Measurements from ENCODE around the gene S100A2.
A peak's percentile ranks its signal among the peaks of the same experiment; 100 is the strongest.
"Not testable (repeated sequence)": the region's sequence is repeated elsewhere in the genome, so short reads cannot be mapped to it uniquely, and the experiment has no call there.

The S100A2 gene

GRCh38 chr1:153575497-153575896 lies 9.9 kb upstream of the S100A2 start:
- peaks cover 38% of the 10 kb centered on the region for H3K4me1 ChIP-seq (ENCODE audit: control insufficient read depth, insufficient read depth, low read length, unreplicated experiment)
- H3K27ac ChIP-seq (ENCODE audit: low read depth, low read length); H3K4me3 ChIP-seq (ENCODE audit: low read depth, low read length); H2AFZ ChIP-seq (ENCODE audit: low read length, unreplicated experiment); H3K36me3 ChIP-seq (ENCODE audit: insufficient read depth, low read length); H3K79me2 ChIP-seq (ENCODE audit: control insufficient read depth, insufficient read depth, low read length, unreplicated experiment); H3K27me3 ChIP-seq (ENCODE audit: insufficient read depth, low read length): not testable (repeated sequence)

GRCh38 chr1:153575081-153575491 lies 9.4 kb upstream of the S100A2 start:
- not testable (repeated sequence) for H3K27me3 ChIP-seq (ENCODE audit: insufficient read depth, low read length)

GRCh38 chr1:153573351-153573750 lies 7.7 kb upstream of the S100A2 start:
- Histone ChIP-seq H2AFZ (ENCODE audit: low read length, unreplicated experiment) (peak overlapping the region; percentile 56), H3K27me3 (ENCODE audit: insufficient read depth, low read length) (no peaks in the 10 kb centered on the region), H3K4me3 (ENCODE audit: low read depth, low read length) (peak overlapping the region; percentile 1; the same call in 1 of the 2 replicates), H3K36me3 (ENCODE audit: insufficient read depth, low read length) (no peaks in the 10 kb centered on the region), H3K4me1 (ENCODE audit: control insufficient read depth, insufficient read depth, low read length, unreplicated experiment) (peaks cover 37% of the 10 kb centered on the region), H3K27ac (ENCODE audit: low read depth, low read length) (peak overlapping the region; percentile 95), H3K79me2 (ENCODE audit: control insufficient read depth, insufficient read depth, low read length, unreplicated experiment) (no peaks in the 10 kb centered on the region)

More at GRCh38 chr1:153575081-153575491, 9.4 kb upstream of the S100A2 start:
- not testable (repeated sequence) for H3K4me3 ChIP-seq (ENCODE audit: low read depth, low read length); H3K27ac ChIP-seq (ENCODE audit: low read depth, low read length); H2AFZ ChIP-seq (ENCODE audit: low read length, unreplicated experiment); H3K36me3 ChIP-seq (ENCODE audit: insufficient read depth, low read length); H3K79me2 ChIP-seq (ENCODE audit: control insufficient read depth, insufficient read depth, low read length, unreplicated experiment)
- H3K4me1 ChIP-seq (ENCODE audit: control insufficient read depth, insufficient read depth, low read length, unreplicated experiment): peaks cover 38% of the 10 kb centered on the region

- Histone ChIP-seq H3K4me3 (ENCODE audit: low read depth, low read length) (peak overlapping the region; percentile 1), H3K27ac (ENCODE audit: low read depth, low read length) (peak overlapping the region; percentile 95), H3K36me3 (ENCODE audit: insufficient read depth, low read length) (no peaks in the 10 kb centered on the region), H3K4me1 (ENCODE audit: control insufficient read depth, insufficient read depth, low read length, unreplicated experiment) (peaks cover 37% of the 10 kb centered on the region), H2AFZ (ENCODE audit: low read length, unreplicated experiment) (peak overlapping the region; percentile 26), H3K27me3 (ENCODE audit: insufficient read depth, low read length) (no peaks in the 10 kb centered on the region), H3K79me2 (ENCODE audit: control insufficient read depth, insufficient read depth, low read length, unreplicated experiment) (no peaks in the 10 kb centered on the region)
Measured at GRCh38 chr1:153572569-153573015, 6.9 kb upstream of the S100A2 start.

- Histone ChIP-seq H3K4me1 (ENCODE audit: control insufficient read depth, insufficient read depth, low read length, unreplicated experiment) (peaks cover 44% of the 10 kb centered on the region), H2AFZ (ENCODE audit: low read length, unreplicated experiment) (no peak overlapping the region), H3K27ac (ENCODE audit: low read depth, low read length) (peak overlapping the region; percentile 95), H3K27me3 (ENCODE audit: insufficient read depth, low read length) (no peaks in the 10 kb centered on the region), H3K4me3 (ENCODE audit: low read depth, low read length) (no peak overlapping the region), H3K79me2 (ENCODE audit: control insufficient read depth, insufficient read depth, low read length, unreplicated experiment) (no peaks in the 10 kb centered on the region), H3K36me3 (ENCODE audit: insufficient read depth, low read length) (no peaks in the 10 kb centered on the region)
Measured at GRCh38 chr1:153571706-153572105, 6.1 kb upstream of the S100A2 start.

GRCh38 chr1:153570874-153571273 lies 5.2 kb upstream of the S100A2 start:
- Histone ChIP-seq H3K27me3 (ENCODE audit: insufficient read depth, low read length) (no peaks in the 10 kb centered on the region), H3K27ac (ENCODE audit: low read depth, low read length) (no peak overlapping the region), H3K36me3 (ENCODE audit: insufficient read depth, low read length) (no peaks in the 10 kb centered on the region), H3K4me1 (ENCODE audit: control insufficient read depth, insufficient read depth, low read length, unreplicated experiment) (peaks cover 49% of the 10 kb centered on the region), H2AFZ (ENCODE audit: low read length, unreplicated experiment) (no peak overlapping the region), H3K4me3 (ENCODE audit: low read depth, low read length) (no peak overlapping the region), H3K79me2 (ENCODE audit: control insufficient read depth, insufficient read depth, low read length, unreplicated experiment) (no peaks in the 10 kb centered on the region)

- H3K4me1 ChIP-seq (ENCODE audit: control insufficient read depth, insufficient read depth, low read length, unreplicated experiment): peaks cover 61% of the 10 kb centered on the region
- no peaks in the 10 kb centered on the region for H3K27me3 ChIP-seq (ENCODE audit: insufficient read depth, low read length)
- no peak overlapping the region for H3K27ac ChIP-seq (ENCODE audit: low read depth, low read length)
Measured at GRCh38 chr1:153569465-153569864, 3.8 kb upstream of the S100A2 start.

GRCh38 chr1:153568367-153569099 lies 2.9 kb upstream of the S100A2 start:
- H3K4me3 ChIP-seq (ENCODE audit: low read depth, low read length): no peak overlapping the region

More at GRCh38 chr1:153569465-153569864, 3.8 kb upstream of the S100A2 start:
- Histone ChIP-seq H3K4me3 (ENCODE audit: low read depth, low read length) (no peak overlapping the region), H3K36me3 (ENCODE audit: insufficient read depth, low read length) (no peaks in the 10 kb centered on the region), H3K79me2 (ENCODE audit: control insufficient read depth, insufficient read depth, low read length, unreplicated experiment) (peaks cover 3% of the 10 kb centered on the region), H2AFZ (ENCODE audit: low read length, unreplicated experiment) (no peak overlapping the region)

GRCh38 chr1:153567621-153568366 lies 2.1 kb upstream of the S100A2 start:
- H3K4me3 ChIP-seq (ENCODE audit: low read depth, low read length): no peak overlapping the region

More at GRCh38 chr1:153568367-153569099, 2.9 kb upstream of the S100A2 start:
- Histone ChIP-seq H2AFZ (ENCODE audit: low read length, unreplicated experiment) (peak overlapping the region; percentile 73), H3K36me3 (ENCODE audit: insufficient read depth, low read length) (no peaks in the 10 kb centered on the region), H3K79me2 (ENCODE audit: control insufficient read depth, insufficient read depth, low read length, unreplicated experiment) (peaks cover 3% of the 10 kb centered on the region), H3K4me1 (ENCODE audit: control insufficient read depth, insufficient read depth, low read length, unreplicated experiment) (peaks cover 65% of the 10 kb centered on the region), H3K27ac (ENCODE audit: low read depth, low read length) (peak overlapping the region; percentile 100), H3K27me3 (ENCODE audit: insufficient read depth, low read length) (no peaks in the 10 kb centered on the region)

GRCh38 chr1:153566414-153567371 lies 1.0 kb upstream of the S100A2 start:
- peaks cover 3% of the 10 kb centered on the region for H3K79me2 ChIP-seq (ENCODE audit: control insufficient read depth, insufficient read depth, low read length, unreplicated experiment)
- H3K4me3 ChIP-seq (ENCODE audit: low read depth, low read length): peak overlapping the region; percentile 55
- no peak overlapping the region for H2AFZ ChIP-seq (ENCODE audit: low read length, unreplicated experiment)
- H3K27ac ChIP-seq (ENCODE audit: low read depth, low read length): peak overlapping the region; percentile 100
- peaks cover 53% of the 10 kb centered on the region for H3K4me1 ChIP-seq (ENCODE audit: control insufficient read depth, insufficient read depth, low read length, unreplicated experiment)
- no peaks in the 10 kb centered on the region for H3K27me3 ChIP-seq (ENCODE audit: insufficient read depth, low read length)
- H3K36me3 ChIP-seq (ENCODE audit: insufficient read depth, low read length): no peaks in the 10 kb centered on the region

More at GRCh38 chr1:153567621-153568366, 2.1 kb upstream of the S100A2 start:
- H3K27me3 ChIP-seq (ENCODE audit: insufficient read depth, low read length): no peaks in the 10 kb centered on the region
- H2AFZ ChIP-seq (ENCODE audit: low read length, unreplicated experiment): peak overlapping the region; percentile 27
- H3K4me1 ChIP-seq (ENCODE audit: control insufficient read depth, insufficient read depth, low read length, unreplicated experiment): peaks cover 61% of the 10 kb centered on the region
- H3K27ac ChIP-seq (ENCODE audit: low read depth, low read length): peak overlapping the region; percentile 100
- peaks cover 3% of the 10 kb centered on the region for H3K79me2 ChIP-seq (ENCODE audit: control insufficient read depth, insufficient read depth, low read length, unreplicated experiment)
- H3K36me3 ChIP-seq (ENCODE audit: insufficient read depth, low read length): no peaks in the 10 kb centered on the region

Measured in ACC112 (cell line).